HG02852 (cell line): Measurements from ENCODE around the gene SH3GL1.
"Not testable (repeated sequence)": the region's sequence is repeated elsewhere in the genome, so short reads cannot be mapped to it uniquely, and the experiment has no call there.

Experiments used
- ATAC-seq: cut with Tn5 transposase; IDR thresholded peaks from one replicate; pipeline ENCODE4 v1.9.1; 2021; ENCODE audit warnings: mild to moderate bottlenecking, moderate library complexity; ENCODE audit not compliant: unreplicated experiment

The SH3GL1 gene

DNA sequence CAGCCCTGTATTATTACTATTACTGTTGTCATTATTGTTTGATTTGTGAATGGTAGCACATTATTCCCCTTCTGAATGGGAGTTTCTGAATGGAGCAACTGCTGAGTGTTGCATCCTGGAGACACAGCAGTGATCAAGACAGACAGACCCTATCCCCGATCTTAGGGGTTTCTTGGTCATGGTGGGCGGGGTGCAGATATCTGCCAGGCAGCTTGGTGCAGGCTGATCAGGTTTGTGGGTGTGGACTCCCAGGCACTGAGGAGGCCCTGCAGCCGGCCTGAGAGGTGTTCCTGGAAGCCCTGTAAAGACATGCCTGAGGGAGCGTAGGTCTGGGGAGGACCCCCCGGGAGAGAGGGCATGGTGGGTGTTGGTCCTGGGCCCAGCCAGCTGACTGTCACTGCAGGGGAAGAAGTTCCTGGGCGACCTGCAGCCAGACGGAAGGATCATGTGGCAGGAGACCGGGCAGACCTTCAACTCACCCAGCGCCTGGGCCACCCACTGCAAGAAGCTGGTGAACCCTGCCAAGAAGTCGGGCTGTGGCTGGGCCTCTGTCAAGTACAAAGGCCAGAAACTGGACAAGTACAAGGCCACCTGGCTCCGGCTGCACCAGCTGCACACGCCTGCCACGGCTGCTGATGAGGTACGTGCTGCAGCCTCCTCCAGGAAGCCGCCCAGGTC lies 54.9 kb downstream of the SH3GL1 start:
- no peak for ATAC-seq

GRCh38 chr19:4343370-4344307 lies 56.7 kb downstream of the SH3GL1 start, which contains the start of gene MPND:
Gene MPND, plus strand, starts transcription at chr19:4343562. Its CDS starts 32 bp downstream, at chr19:4343594.
- ATAC-seq, result peak; percentile 56

GRCh38 chr19:4342615-4343369 lies 57.6 kb downstream of the SH3GL1 start:
- ATAC-seq, result peak; percentile 80

GRCh38 chr19:4342314-4342614 lies 58.1 kb downstream of the SH3GL1 start:
- no peak for ATAC-seq

DNA sequence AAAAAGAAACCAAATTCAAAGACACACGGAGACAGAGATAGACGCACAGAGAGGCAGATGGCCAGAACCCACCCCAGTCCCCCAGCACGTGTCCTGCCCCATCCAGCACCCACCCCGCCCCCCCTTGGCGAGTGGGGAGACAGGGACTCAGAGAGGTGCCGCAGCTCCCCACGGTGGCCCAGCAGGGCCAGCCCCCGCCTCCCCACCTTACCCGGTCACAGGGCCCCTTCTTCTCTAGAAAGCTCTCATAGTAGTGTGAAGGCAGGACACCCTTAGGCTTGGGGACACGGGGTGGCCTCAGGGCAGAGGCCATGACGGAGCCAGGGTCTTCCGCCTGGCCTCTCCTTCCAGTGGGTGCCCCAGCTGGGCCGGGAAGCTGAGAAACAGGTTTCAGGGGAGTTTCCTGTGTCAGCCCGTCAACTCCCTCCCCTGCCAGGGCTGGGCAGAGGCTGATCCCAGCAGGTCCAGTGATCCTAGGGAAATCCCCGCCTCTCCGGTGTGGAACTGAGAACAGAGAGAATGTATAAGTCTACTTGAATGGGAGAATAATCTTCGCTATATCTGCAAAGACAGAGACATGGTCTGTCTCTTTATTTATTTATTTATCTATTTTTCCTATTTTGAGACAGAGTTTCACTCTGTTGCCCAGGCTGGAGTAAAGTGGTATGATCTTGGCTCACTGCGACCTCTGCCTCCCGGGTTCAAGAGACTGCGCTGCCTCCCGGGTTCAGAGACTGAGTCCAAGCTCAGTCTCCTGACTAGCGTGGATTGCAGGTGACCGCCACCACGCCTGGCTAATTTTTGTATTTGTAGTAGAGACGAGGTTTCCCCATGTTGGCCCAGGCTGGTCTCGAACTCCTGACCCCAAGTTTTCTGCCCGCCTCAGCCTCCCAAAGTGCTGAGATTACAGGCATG lies 61.6 kb downstream of the SH3GL1 start, which contains the start of gene STAP2:
STAP2 (minus strand) TSS at position 387 of the 915 bp plus-strand sequence; CDS start at position 313, 74 bp downstream.
- ATAC-seq, result no peak

GRCh38 chr19:4337906-4338440 lies 62.4 kb downstream of the SH3GL1 start:
- no peak for ATAC-seq

- ATAC-seq, result no peak
Observed at GRCh38 chr19:4334929-4335570, 65.3 kb downstream of the SH3GL1 start.

DNA sequence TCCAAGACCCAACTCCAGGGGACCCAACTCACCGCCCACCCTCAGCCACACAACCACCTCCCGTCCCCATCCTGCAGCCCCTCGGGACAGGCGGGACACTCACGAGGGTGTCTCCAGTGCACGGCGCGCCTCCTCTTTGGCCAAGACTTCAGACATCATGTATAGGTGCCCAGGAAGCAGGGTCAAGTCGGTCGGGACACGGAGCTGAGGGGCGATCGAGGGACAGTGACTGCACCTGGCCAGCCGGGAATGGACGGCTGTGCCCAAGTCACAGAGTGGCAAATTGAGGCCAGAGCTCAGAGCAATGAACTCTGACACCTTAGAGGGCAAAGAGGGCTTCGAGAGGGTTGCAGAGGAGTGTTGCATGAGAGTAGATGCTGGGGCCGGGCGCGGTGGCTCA lies 70.5 kb downstream of the SH3GL1 start:
- no peak for ATAC-seq

DNA sequence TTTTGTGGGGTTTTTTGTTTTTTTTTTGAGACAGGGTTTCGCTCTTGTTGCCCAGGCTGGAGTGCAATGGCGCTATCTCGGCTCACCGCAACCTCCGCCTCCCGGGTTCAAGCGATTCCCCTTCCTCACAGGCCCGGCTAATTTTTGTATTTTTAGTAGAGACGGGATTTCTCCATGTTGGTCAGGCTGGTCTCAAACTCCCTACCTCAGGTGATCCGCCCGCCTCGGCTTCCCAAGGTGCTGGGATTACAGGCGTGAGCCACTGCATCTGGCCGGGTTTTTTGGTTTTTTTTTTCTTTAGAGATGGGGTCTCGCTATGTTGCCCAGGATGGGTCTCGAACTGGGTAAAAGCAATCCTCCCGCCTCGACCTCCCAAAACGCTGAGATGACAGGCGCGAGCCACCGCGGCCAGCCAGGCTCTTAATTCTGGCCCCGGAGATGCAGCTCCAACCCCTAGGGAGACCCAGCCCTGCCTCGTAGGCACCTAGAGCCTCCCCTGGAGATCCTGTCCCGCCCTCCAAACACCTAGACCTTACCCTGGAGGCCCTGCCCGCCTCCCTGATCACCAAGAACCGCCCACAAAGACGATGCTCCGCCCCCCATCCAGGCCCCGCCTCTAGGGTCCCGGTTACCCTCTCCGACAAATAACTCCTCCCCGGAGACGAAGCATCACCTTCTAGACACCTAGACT lies 71.2 kb downstream of the SH3GL1 start:
- not testable (repeated sequence) for ATAC-seq

DNA sequence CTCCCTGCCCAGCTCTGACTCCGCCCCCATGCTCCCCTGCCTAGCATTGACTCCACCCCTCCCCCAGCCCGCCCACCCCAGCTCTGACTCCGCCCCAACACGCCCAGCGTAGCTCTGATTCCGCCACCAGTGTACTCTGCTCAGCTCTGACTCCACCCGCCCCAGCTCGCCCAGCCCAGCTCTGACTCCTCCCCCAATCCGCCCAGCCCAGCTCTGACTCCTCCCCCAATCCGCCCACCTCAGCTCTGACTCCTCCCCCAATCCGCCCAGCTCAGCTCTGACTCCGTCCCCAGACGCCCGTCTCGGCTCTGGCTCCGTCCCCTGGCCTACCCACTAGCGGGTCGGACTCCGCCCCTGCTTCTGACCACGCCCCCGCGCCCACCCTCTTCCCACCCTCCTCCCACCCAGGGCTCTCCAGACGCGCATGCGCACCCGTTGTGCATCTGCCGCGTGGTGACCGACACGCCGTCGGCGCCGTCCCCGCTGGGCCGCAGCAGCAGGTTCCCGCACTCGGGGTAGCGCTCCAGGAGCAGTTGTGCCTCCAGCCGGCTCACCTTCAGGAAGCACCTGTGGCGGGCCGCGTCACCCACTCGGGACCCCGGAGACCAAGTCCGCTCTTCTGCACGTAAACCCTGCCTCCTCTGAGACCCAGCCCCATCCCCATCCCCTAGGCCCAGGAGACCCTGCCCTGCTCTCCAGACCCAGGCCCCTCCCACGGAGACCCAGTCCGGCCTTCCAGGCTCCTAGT lies 71.9 kb downstream of the SH3GL1 start:
- ATAC-seq, result peak; percentile 73

- no peak for ATAC-seq
Observed at GRCh38 chr19:4327877-4328242, 72.5 kb downstream of the SH3GL1 start.

DNA sequence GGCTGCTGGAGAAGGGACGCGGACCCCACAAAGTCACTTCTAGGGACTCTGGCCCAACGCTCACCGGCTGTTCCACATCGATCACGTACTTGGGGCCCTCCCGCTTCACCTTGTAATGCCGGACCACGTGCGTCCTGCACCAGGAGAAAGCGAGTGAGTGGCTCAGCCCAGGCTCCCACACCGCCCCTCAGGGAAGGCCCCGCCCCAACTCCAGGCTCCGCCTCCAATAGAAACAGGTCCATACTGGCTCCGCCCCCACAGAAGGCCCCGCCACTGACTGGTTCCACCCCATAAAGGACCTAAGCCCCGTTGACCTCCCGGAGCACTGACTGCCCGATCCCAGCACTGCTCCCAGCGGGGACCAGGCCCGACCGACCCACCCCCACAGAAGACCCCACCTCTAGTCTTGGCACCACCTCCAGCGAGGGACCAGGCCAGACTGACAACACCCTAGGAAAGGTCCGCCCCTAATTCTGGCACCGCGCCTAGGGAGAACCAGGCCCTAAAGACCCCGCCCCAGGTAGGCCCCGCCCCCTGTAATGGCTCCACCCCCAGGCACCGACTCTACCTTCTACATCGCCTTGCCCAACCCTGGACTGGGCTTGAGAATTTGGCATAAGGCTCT lies 73.0 kb downstream of the SH3GL1 start:
- ATAC-seq, result no peak

DNA sequence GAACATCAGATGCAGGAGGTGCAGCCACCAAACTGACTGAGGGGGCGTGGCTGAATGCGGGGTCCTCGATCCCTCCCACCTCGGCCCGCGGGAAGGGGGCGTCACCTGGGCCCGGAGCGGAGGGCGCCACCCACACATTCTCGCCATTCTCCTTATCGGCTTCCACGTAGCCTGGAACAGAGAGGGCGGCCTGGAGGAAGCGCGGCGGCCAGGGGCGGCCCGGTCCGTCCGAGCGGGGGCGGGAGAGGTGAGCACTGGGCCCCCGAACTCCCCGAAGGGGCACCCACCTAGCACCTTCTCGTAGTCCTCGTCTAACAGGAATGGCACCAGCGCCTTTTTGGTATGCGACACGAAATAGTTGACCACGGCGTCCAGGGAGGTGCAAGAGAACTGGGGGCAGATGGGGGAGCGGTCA lies 73.5 kb downstream of the SH3GL1 start:
- ATAC-seq, result no peak

GRCh38 chr19:4326215-4326836 lies 74.0 kb downstream of the SH3GL1 start:
- ATAC-seq, result no peak

DNA sequence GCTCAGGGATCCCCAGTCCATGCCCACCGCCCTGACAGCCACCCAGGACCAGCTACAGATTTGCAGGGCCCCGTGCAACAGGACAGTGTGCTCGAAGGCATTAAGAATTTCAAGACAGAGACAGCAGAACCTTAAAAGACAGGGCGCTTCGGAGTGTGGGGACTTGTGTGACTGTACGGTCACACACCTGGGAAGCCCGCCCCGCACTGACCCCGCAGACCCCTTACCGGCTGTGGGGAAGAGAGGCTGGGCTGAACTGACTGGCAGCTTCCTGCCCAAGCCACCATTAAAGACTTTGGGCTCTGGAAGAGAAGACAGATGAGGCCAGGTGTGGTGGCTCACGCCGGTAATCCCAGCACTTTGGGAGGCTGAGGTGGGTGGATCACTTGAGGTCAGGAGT lies 76.1 kb downstream of the SH3GL1 start:
- ATAC-seq, result no peak

GRCh38 chr19:4323692-4324091 lies 76.7 kb downstream of the SH3GL1 start:
- ATAC-seq, result no peak

DNA sequence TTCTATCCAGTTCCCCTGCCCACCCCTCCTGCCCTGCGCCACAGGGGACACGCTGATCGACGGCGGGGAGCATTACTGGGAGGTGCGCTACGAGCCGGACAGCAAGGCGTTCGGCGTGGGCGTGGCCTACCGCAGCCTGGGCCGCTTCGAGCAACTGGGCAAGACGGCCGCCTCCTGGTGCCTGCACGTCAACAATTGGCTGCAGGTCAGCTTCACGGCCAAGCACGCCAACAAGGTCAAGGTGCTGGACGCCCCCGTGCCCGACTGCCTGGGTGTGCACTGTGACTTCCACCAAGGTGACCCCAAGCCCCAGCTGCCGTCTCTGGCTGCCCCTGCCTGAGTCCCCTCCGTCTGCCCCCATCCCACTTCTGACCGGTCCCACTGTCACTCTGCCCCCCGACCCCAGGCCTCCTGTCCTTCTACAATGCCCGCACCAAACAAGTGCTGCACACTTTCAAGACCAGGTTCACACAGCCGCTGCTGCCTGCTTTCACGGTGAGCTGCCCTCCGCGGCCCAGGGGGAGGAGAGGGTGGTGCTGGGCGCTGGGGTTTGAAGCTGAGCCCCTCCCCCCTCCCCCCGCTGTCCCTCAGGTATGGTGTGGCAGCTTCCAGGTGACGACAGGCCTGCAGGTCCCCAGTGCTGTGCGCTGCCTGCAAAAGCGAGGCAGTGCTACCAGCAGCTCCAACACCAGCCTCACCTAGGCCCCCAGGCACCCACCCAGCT lies 77.2 kb downstream of the SH3GL1 start:
- ATAC-seq, result no peak
